Activated CD4-positive, alpha-beta T cell treated with anti-CD3 and anti-CD28 coated beads, Interleukin-2, amount 10 ng/mL, durations not matched to agents 24 days and 14 days (primary cell): Measurements from ENCODE around the gene GLUD2. TPM values are rescaled to one million over a fixed set of nuclear protein-coding genes. Genes with fewer than 3 reads are reported as not detected.
"Not testable (repeated sequence)": the region's sequence is repeated elsewhere in the genome, so short reads cannot be mapped to it uniquely, and the experiment has no call there.

Source experiments
- DNase-seq: peaks from one replicate; pipeline ENCODE4 v3.0.0; 2022
- H3K27ac Mint-ChIP-seq: one replicate; pipeline ENCODE4 v1.8.0; 2022; ENCODE audit warnings: mild to moderate bottlenecking, mixed read lengths
- H3K27me3 Mint-ChIP-seq: one replicate; pipeline ENCODE4 v1.8.0; 2022; ENCODE audit warnings: mixed read lengths
- H3K36me3 Mint-ChIP-seq: one replicate; pipeline ENCODE4 v1.8.0; 2022; ENCODE audit warnings: low read depth, mild to moderate bottlenecking, mixed read lengths
- H3K4me1 Mint-ChIP-seq: one replicate; pipeline ENCODE4 v1.8.0; 2021; ENCODE audit warnings: mixed read lengths
- H3K4me3 Mint-ChIP-seq: one replicate; pipeline ENCODE4 v1.8.0; 2022; ENCODE audit warnings: mild to moderate bottlenecking, moderate library complexity, mixed read lengths
- H3K9me3 Mint-ChIP-seq: one replicate; pipeline ENCODE4 v1.8.0; 2021; ENCODE audit warnings: mixed read lengths
- intact Hi-C: fragments of 100-400 bp; cut with micrococcal nuclease; formaldehyde crosslinking; loops from one replicate; pipeline ENCODE4 v1.15.1; 2023
- total RNA-seq: library from RNA; stranded (reverse); gene quantifications from 2 replicates; pipeline ENCODE4 v1.2.3, GENCODE V29; 2022

The GLUD2 gene
- total RNA-seq, 1 donor from 2014 or later, result 0.68 TPM

DNA sequence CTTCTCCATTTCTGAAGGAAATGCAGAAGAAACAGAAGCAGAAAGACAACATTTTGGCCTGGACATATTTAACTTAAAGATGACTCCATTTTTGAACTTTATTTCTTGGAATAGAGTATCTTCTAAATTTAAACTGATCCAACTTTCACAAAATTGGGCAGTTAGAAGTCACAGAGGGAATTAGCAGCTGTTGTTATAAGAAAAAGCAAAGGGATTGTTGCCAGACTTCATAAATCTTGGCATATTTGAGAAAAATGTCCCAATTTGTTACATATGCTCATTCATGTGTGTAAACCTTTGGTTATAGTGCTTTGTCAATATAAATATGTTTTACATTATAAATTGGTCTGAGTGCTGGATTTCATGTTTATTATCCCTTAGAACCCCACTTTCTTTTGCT lies 3.4 kb downstream of the GLUD2 start:
- H3K27ac Mint-ChIP-seq, result no peak overlapping the region
- H3K4me3 Mint-ChIP-seq, result no peak overlapping the region
- no peaks in the 10 kb centered on the region for H3K4me1 Mint-ChIP-seq
- peaks cover 18% of the 10 kb centered on the region for H3K27me3 Mint-ChIP-seq
- H3K36me3 Mint-ChIP-seq, result no peaks in the 10 kb centered on the region
- intact Hi-C loops, result no loop called here
- no peak for DNase-seq
- H3K9me3 Mint-ChIP-seq, result no peaks in the 10 kb centered on the region

- peaks cover 11% of the 10 kb centered on the region for H3K27me3 Mint-ChIP-seq
- H3K4me1 Mint-ChIP-seq, result no peaks in the 10 kb centered on the region
- no peak overlapping the region for H3K4me3 Mint-ChIP-seq
- H3K9me3 Mint-ChIP-seq, result no peaks in the 10 kb centered on the region
- H3K27ac Mint-ChIP-seq, result no peak overlapping the region
- DNase-seq, result no peak
- intact Hi-C loops, result no loop called here
- H3K36me3 Mint-ChIP-seq, result no peaks in the 10 kb centered on the region
Measured at GRCh38 chrX:121052122-121052521, 4.7 kb downstream of the GLUD2 start.

DNA sequence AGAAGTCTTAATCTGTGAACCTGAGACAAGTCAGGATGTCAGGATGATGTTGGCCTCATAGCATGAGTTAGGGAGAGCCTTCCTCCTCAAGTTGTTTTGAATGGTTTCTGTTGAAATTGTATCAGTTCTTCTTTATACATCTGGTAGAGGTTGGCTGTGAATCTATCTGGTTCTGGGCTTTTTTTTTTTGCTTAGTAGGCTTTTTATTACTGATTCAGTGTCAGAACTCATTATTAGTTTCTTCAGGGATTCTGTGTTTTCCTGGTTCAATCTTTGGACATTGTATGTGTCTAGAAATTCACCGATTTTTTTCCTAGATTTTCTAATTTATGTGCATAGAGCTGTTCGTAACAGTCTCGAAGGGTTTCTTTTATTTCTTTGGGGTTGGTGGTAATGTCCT lies 14.9 kb downstream of the GLUD2 start:
- DNase-seq, result no peak
- Mint-ChIP-seq H3K27me3 (no peaks in the 10 kb centered on the region), H3K4me3 (no peak overlapping the region), H3K36me3 (no peaks in the 10 kb centered on the region), H3K9me3 (peaks cover 4% of the 10 kb centered on the region), H3K27ac (no peak overlapping the region), H3K4me1 (no peaks in the 10 kb centered on the region)
- intact Hi-C loops, result no loop called here

GRCh38 chrX:121064579-121064978 lies 17.2 kb downstream of the GLUD2 start:
- no peaks in the 10 kb centered on the region for H3K27me3 Mint-ChIP-seq
- intact Hi-C loops, result no loop called here
- no peak for DNase-seq
- H3K9me3 Mint-ChIP-seq, result peaks cover 4% of the 10 kb centered on the region
- no peak overlapping the region for H3K4me3 Mint-ChIP-seq
- no peaks in the 10 kb centered on the region for H3K4me1 Mint-ChIP-seq
- no peaks in the 10 kb centered on the region for H3K36me3 Mint-ChIP-seq
- no peak overlapping the region for H3K27ac Mint-ChIP-seq

GRCh38 chrX:121084247-121084646 lies 36.8 kb downstream of the GLUD2 start:
- H3K4me3 Mint-ChIP-seq, H3K4me1 Mint-ChIP-seq, H3K27ac Mint-ChIP-seq, H3K36me3 Mint-ChIP-seq, H3K9me3 Mint-ChIP-seq, H3K27me3 Mint-ChIP-seq, DNase-seq, intact Hi-C loops: not testable (repeated sequence)

DNA sequence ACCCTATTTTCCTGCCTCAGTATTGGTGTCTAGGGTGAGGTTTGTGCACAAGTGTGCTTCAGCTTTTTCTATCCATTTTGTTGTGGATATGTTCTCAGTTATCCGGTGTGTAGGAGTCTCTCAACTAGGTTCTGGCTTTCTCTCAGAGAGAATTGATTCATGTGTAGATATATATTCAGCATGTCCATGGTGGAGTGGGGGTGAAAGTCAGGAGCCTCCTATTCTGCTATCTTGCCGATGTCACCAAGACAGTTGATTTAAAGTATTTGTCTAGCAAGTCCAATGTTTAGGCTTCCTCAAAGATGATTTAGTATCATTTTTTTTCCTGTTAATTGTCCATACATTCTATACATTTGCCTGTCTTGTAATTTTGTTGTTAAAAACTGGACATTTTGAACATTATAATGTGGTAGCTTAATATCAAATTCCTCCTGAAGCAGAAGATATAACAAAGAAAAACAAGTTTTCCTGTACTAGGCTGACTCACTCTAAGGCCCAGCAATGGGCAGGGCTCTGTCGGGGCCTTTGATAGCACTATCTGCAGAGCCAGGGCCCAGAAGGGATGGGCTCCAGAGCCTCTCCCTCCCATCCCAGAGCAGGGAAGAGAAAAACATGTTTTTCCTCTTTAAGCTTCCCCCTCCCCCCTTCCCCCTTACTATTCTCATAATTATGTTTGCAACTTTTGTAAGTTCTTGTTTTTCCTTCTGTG lies 37.6 kb downstream of the GLUD2 start:
- H3K36me3 Mint-ChIP-seq, result no peaks in the 10 kb centered on the region

GRCh38 chrX:121085612-121086010 lies 38.2 kb downstream of the GLUD2 start:
- Mint-ChIP-seq H3K9me3 (no peaks in the 10 kb centered on the region), H3K4me1 (no peaks in the 10 kb centered on the region), H3K27ac (no peak overlapping the region), H3K27me3 (no peaks in the 10 kb centered on the region), H3K36me3 (no peaks in the 10 kb centered on the region), H3K4me3 (no peak overlapping the region)
- no peak for DNase-seq
- intact Hi-C loops, result no loop called here

More for the DNA sequence above, 37.6 kb downstream of the GLUD2 start:
- Mint-ChIP-seq H3K4me1 (no peaks in the 10 kb centered on the region), H3K9me3 (no peaks in the 10 kb centered on the region), H3K27me3 (no peaks in the 10 kb centered on the region), H3K27ac (no peak overlapping the region), H3K4me3 (no peak overlapping the region)
- DNase-seq, result no peak
- intact Hi-C loops, result no loop called here

DNA sequence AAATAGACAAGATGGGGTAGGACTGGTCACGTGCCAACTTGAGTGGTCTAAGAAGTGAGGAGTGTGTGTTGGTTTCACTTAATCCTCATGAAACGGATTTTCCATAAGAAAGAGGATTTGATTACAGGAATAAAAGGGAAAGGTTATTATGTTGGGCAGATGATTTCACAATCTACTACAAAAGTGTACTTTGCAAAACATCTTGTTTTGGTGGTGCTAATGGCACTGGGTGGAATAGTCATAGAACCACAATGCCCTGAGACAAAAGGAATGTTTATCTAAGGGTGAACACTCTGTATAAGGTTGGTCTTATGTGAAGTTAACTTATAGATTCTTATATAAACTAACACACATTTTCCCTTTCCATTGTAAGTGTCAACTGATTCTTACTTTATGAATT lies 45.6 kb downstream of the GLUD2 start:
- no peak overlapping the region for H3K4me3 Mint-ChIP-seq
- no peak overlapping the region for H3K27ac Mint-ChIP-seq
- intact Hi-C loops, result no loop called here
- no peaks in the 10 kb centered on the region for H3K4me1 Mint-ChIP-seq
- H3K36me3 Mint-ChIP-seq, result no peaks in the 10 kb centered on the region
- H3K27me3 Mint-ChIP-seq, result no peaks in the 10 kb centered on the region
- no peak for DNase-seq
- no peaks in the 10 kb centered on the region for H3K9me3 Mint-ChIP-seq

Other genes with a start within 250 kb of the GLUD2 start
- not detected in 2 replicates for gene CT47B1, start 171.7 kb upstream of the GLUD2 start, total RNA-seq
- not detected in 2 replicates for gene CT47A11, start 110.5 kb upstream of the GLUD2 start, total RNA-seq
- gene CT47A10, start 105.6 kb upstream of the GLUD2 start, total RNA-seq, result not detected in 2 replicates
- not detected in 2 replicates for gene CT47A9, start 100.7 kb upstream of the GLUD2 start, total RNA-seq
- gene CT47A8, start 95.9 kb upstream of the GLUD2 start, total RNA-seq, result not detected in 2 replicates
- not detected in 2 replicates for gene CT47A7, start 91.0 kb upstream of the GLUD2 start, total RNA-seq
- gene CT47A6, start 86.1 kb upstream of the GLUD2 start, total RNA-seq, result not detected in 2 replicates
- not detected in 2 replicates for gene CT47A5, start 81.3 kb upstream of the GLUD2 start, total RNA-seq
- gene CT47A4, start 76.4 kb upstream of the GLUD2 start, total RNA-seq, result not detected in 2 replicates
- gene CT47A3, start 71.5 kb upstream of the GLUD2 start, total RNA-seq, result not detected in 2 replicates
- gene CT47A2, start 66.7 kb upstream of the GLUD2 start, total RNA-seq, result not detected in 2 replicates
- not detected in 2 replicates for gene CT47A1, start 61.9 kb upstream of the GLUD2 start, total RNA-seq